GM18511 (cell line): ENCODE measurements around the gene ADAMTSL1.

Source experiments
- ATAC-seq: cut with Tn5 transposase; IDR thresholded peaks from one replicate; pipeline ENCODE4 v1.9.1; 2021; ENCODE audit warnings: mild to moderate bottlenecking, moderate library complexity; ENCODE audit not compliant: unreplicated experiment

The ADAMTSL1 gene

DNA sequence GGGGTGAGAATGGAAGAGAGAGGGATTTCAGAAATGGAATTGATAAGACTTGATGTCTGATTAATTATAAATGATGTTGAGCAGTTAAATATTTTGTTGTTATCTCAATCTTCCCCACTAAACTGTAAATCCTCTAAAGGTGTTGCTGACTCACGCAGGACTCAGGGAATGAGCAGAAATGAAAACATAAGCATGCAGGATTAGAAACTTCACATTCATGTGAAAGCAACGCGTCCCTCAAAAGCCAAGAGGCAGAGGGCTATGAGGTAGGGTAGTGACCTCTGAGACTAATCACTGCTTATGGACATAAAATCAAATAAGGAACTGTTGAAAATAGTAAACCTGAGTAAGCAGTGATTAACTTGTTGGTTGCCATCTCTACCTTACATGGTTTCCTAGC, 21.1 kb downstream of the ADAMTSL1 start:
- no peak for ATAC-seq

DNA sequence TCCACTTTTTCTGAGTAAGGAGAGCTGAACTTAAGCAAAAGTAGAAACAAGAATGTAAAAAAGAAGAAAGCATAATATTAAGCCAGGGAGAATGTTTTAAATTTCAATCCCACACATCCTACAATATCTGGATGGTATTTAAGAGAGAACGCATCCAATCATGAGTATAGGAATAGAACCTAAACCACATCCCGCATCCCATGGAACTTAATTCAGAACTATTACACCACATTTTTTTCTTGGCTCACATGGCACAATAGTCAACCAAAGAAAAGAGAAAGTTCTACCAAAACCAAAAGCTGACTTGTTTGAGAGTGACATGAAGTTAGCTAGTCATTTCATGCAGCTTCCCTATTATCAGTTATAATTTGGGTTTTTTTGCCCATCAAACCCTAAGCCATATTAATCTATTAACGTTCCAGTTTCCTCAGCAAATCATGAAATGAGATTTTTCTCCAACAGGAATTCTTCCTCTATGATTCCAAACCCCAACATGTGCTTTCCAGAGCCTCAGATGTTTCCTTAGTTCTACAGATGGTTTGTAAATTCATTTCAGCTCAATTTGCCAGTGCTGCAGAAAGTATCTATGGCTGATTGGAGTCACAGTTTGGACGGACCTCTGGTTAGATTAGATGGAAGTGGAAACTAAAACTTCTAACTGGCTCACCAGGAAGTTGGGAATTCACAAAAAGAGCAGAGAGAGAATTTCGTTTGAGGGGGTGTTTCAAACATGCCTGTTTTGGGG, 22.5 kb downstream of the ADAMTSL1 start:
- no peak for ATAC-seq

DNA sequence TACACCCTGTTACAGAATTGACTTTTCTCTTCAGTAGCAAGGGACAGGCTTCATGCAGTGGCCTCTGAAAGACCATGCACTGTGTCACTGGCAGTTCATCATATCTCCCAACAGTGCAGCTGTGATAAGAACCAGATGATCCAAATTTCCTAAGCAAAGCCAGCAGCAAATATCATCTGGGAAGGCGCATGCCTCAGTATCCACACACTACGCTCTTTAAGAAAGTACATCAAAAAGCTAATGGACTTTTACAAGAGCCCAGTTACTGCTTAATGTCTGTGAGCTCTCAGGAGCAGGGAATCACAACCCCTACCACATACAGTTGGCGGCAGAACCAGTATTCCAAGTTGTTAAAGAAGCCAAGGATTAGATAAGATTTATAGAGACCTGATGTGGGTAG, 25.1 kb downstream of the ADAMTSL1 start:
- ATAC-seq: no peak

DNA sequence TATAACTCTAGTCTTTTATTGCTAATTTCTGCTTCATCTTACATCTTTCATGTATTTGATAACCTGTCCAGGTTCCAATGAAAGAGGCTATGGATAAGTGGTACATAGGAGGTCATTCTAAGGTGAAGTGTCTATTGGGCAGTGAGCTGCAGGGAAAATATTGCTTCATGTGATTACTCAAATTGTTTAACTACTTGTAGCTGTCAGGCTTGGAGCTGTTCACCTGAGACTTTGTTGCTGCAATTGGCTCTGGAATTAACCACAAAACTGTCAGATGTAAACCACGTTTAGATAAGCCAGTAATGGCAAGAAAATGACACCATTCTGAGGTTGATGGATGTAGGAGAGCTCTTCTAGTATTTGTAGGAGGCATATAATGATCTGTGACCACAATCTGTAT, 26.0 kb downstream of the ADAMTSL1 start:
- no peak for ATAC-seq

DNA sequence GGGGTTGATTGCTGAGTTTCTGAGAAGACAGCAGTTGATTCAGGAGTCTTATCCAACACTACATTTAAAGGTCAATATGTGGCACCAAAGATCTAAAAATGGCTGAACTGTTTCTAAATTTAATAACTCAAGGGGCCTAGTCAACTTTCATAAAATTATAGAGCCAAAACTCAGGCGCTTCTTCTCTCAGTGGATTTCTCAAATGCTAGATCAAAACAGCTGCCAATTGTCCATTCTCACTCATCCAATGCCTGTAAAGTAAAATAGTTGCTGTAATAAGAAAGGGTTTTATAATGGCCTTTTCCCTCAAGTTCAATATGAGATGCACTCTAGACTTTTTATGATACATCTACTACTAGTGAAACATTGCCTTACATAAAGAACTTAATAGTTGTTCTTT, 26.5 kb downstream of the ADAMTSL1 start:
- ATAC-seq: no peak

GRCh38 chr9:18501949-18502348, 28.0 kb downstream of the ADAMTSL1 start:
- no peak for ATAC-seq

GRCh38 chr9:18502546-18502945, 28.6 kb downstream of the ADAMTSL1 start:
- ATAC-seq: no peak

GRCh38 chr9:18504707-18505106, 30.8 kb downstream of the ADAMTSL1 start:
- no peak for ATAC-seq

DNA sequence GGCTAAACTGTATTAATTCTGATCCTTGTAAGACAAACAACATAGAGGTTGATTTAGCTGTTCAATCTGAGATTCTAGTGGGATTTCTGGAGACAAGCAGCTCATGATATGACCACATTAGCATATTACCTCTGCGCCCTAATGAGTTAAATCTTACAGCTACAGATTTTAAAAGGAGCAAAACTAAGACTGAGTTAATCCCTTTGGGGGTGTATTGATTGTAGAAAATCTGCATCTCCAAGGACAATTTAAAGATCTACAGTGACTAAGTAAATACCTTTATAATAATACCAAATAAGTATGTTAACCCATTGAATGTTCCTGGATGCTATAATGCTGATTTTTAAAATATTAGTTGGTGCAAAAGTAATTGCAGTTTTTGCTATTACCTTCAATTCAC, 33.2 kb downstream of the ADAMTSL1 start:
- ATAC-seq: no peak

DNA sequence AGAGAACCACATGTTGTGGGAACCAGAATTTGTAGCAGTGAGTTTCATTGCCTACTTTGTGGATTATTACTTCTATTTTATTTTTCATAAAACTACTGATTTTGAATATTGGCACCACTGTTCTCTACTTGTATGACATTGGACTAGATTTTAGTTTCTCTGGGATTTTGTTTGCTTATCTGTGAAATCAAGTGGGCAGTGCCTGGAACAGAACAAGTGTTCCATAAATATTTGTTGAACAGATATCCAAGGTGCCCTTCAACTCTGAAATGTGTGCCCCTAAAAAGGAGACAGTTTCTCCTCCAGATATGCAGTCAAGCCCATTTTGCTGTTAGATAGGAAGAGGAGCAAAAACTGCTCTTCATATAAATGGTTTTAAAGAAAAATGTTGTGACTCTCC, 42.6 kb downstream of the ADAMTSL1 start:
- ATAC-seq: no peak

GRCh38 chr9:18516965-18517364, 43.0 kb downstream of the ADAMTSL1 start:
- no peak for ATAC-seq

- ATAC-seq: no peak
Measured at GRCh38 chr9:18520416-18521047, 46.6 kb downstream of the ADAMTSL1 start.

- ATAC-seq: no peak
Measured at GRCh38 chr9:18526685-18527084, 52.7 kb downstream of the ADAMTSL1 start.

DNA sequence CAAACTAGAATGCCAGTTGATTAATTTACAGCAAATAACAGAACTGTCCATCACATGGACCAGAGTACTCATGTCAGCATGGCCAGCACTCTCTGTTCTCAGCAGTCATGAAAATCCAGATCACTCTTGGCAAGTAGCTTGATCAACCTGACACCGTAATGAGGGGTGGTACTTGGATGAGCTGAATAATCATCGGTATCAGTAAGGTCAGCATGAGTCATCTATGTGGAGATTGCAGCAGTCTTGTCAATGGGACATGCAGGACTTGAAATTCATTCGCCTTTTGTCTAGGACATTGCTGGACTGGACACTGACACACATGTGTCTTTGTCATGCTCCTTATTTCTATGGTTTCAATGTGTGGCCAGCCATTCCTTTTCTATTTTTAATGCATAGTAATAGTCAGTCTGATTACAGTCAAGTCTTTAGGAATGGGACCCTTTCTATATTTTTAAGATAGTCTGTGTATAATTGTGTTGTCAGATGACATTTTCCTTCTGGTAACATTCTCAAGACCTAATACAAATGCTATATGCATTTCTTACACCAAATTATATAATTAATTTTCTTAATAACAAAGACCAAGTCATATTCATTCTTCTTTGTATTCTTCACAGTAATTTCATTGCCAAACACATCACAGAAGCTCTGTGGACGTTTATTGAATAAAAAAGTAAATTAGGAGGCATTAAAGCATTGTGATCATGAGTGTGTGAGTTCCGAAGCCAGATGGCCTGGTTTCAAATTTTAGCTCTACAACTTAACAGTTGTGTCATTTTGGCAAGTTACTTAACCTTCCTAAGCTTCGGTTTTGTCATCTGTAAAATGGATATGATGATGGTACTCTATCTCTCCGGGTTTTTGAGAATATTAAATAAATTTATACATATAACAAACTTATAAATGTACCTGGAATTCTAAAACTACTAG, 57.4 kb downstream of the ADAMTSL1 start:
- ATAC-seq: no peak

DNA sequence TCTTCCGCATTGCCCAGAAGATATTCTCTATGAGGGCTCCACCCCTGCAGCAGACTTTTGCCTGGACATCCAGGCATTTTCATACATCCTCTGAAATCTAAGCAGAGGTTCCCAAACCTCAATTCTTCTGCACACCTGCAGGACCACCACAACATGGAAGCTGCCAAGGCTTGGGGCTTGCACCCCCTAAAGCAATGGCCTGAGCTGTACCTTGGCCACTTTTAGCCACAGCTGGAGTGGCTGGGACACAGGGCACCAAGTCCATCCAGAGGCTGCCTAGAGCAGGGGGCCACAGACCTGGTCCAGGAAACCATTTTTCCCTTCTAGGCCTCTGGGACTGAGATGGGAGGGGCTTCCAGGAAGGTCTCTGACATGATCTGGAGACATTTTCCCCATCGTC, 60.7 kb downstream of the ADAMTSL1 start:
- no peak for ATAC-seq

DNA sequence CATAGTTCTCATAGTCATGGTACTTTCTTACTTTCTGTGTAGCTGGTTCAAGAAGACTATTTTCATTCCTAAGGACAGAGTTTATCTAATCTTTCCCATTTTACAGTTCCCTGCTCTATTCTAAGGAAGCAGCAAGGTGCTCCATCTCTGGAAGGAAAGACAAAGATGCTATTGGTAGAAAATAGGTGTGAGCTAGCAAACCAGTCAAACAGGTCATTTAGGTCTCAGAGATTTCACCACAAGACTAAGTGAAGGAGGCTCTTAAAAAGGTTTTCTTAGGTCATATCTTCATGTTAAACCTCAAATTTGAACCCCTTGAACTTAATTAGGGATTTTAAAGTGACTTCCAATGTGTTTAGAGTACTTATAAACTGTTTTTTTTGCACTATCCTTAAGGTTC, 62.6 kb downstream of the ADAMTSL1 start:
- ATAC-seq: no peak

- no peak for ATAC-seq
Measured at GRCh38 chr9:18539203-18539693, 65.3 kb downstream of the ADAMTSL1 start.

- no peak for ATAC-seq
Measured at GRCh38 chr9:18542837-18543405, 69.0 kb downstream of the ADAMTSL1 start.

DNA sequence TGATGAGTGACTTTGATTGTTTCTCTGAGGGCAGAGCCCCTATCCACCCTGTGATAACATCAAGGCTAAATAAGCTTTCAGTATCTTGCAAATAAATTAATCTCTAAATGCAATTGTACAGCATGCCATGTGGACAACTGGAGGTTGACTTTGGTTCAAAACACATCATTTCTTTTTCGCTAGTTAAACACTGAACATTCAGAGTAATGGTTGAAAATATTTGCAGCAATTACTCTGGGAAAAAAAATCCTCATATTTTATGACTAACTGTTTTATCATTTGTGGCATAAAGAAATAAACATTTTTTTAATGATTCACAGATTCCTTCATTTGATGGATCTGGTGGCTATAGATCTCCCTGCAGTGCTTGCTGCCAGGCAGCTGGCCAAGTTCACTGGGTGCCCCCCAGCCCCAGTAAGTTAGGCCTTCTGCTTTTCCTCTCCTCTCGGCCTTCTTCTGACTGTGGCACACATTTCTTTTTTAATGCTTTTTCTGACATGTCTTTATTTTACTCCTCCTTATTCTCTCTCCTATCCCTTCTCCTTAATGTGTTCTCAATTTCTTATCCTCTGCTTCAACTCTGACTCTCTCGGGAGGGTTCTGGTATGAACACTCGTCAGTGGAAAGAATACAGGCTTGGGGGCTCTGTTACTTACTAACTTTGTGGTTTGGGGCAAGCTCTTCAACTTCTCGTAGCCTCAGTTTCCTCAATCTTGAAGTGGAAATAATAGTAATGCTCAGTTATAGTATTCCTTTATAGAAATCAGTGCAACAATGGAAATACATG, 69.6 kb downstream of the ADAMTSL1 start:
- ATAC-seq: no peak

GRCh38 chr9:18544456-18544855, 70.5 kb downstream of the ADAMTSL1 start:
- no peak for ATAC-seq
